Stimulated activated CD4-positive, alpha-beta T cell treated with anti-CD3 and anti-CD28 coated beads, Interleukin-12 subunit alpha, Interleukin-12 subunit beta, amount 100 ng/mL, for 4 hours (primary cell): Measurements from ENCODE around the gene ARFRP1.
"Not testable (repeated sequence)": the region's sequence is repeated elsewhere in the genome, so short reads cannot be mapped to it uniquely, and the experiment has no call there.

Experiments
- DNase-seq: peaks from one replicate; pipeline ENCODE4 v3.0.0-alpha.2; 2020

The ARFRP1 gene

DNA sequence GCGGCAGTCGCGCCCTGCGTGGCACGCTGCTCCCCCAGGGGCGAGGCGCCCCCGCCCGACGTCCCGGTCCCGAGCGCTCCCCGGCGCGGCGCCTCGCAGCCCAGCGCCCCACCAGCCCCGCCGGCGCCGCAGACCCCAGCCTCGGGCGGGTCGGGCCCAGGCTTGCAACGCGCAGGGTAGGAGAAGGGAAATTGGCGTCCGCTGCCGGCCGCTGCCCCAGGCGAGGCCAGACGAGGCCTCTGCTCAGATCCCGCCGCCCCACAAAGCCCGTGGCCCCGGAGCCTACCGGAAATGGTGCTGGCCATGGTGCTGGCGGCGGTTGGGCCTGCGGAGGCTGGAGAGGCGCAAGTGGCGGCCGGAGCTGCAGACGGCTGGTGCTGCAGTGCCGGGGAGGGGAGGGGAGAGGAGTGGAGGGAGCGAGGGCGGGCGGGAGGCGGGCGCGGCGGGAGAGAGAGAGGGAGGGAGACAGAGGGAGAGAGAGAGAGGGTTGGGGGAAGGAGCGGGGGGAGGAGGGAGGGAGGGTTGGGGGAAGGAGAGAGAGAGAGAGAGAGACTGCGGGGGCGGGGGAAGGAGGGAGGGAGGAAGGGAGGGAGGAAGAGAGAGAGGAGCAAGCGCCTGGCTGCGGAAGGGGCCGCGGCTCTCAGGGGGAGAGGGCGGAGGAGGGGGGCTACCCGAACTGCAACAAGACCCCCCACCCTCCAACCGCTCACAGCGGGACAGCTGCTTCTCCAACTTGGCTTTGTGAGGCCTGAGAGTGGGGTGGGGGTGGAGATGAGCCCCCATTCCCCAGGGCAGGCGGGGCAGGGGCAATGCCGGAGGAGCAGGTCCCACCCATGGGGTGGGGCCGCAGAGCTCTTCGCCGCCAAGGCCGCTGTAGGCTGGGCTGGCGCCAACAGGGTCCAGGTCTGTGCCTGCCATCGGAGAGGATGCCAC is 54.5 kb downstream of the ARFRP1 start, which contains the start of gene STMN3:
Gene STMN3 (minus strand): TSS at position 384 of the 933 bp plus-strand sequence. CDS start 79 bp downstream, at position 305.
- DNase-seq = peak; percentile 63

DNA sequence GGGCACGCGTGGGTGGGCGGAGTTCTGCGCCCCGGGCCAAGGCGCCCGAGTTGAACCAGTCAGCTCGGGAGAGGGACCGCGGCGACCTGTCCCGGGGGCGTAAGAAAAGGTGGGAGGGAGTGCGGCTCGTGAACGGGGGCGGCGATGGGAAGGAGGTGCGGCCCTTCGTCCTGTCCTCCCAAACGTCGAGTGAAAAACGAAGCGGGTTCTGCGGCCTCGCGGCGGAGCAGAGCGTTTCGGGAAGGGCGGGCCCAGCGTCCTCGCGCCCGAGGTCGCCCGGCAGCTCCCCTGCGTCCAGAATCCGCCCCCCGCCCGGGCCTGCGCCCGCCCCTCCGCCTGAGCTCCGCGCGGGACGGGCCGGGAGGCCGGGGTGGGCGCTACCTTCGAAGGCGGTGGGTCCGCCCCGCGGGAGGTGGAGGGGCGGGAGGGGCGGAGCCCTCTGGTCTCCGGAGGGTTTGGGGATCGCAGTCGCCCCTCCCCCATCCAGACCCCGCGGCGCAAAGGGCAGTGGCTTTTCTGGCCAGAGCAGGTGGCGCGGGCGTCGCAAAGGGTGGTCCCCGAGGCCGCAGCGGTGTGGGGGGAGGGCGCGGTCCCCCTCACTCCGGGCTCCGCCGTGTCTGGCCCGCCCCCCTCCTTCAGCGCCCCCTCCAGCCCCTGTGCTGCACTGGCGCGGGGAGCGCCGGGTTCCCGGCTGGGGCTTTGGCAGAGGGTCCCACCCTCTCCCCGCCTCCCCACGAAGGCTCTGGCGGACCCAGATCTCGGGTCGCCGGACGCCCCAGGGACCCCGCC is 55.4 kb downstream of the ARFRP1 start:
- DNase-seq = peak; percentile 42

DNA sequence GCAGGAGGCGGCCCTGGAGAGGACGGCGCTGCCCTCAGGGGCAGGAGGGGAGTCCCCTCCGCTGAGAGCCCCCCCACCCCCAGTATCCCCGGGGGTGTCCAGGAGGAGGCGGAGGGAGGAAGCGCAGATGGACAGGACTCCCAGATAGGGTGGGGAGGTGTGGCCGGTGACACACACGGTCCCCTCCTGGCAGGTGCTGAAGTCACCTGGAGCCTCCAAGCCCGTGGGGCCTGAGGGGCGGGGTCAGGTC is 55.9 kb downstream of the ARFRP1 start:
- no peak for DNase-seq

DNA sequence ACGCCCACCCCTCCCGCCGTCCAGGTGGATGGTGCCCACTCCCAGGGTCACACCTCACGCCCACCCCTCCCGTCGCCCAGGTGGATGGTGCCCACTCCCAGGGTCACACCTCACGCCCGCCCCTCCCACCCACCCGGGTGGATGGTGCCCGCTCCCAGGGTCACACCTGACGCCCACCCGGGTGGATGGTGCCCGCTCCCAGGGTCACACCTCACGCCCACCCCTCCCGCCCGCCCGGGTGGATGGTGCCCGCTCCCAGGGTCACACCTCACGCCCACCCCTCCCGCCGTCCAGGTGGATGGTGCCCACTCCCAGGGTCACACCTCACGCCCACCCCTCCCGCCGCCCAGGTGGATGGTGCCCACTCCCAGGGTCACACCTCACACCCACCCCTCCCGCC is 57.3 kb downstream of the ARFRP1 start:
- DNase-seq = not testable (repeated sequence)

DNA sequence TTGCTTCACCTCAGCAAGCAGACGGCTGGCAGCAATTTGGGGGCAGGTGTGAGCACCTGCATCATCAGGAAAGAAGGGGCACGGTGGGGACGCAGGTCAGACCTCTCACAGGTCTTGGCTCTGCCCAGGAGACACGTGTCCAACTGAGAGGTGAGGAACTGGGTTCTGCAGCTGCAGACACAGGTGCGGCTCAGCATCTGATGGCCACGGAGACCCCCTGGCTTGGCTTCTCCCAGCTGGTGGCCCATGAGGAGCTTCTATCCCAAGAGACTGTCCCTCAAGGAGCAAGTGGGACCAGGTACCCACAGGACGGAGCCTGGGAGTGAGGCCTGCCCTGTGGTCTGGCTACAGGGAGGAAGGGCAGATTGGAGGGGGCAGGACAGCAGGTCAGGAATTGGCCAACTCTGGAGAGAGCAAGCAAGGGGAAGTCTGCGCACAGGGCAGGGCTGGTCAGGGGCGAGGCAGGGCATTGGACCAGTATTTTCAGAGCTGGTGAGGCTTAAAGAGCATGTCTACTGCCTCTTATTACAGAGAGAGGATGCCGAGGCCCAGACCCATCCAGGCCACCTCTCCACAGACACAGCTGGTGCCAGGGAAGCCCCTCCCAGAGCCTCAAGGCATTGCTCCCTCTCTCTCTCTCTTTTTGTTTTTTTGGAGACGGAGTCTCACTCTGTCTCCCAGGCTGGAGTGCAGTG is 58.7 kb downstream of the ARFRP1 start:
- DNase-seq = no peak
